ENCODE results near the gene IFITM10. TPM values are rescaled to one million over a fixed set of nuclear protein-coding genes. Genes with fewer than 3 reads are reported as not detected.

IFITM10 gene
- total RNA-seq, 1 experiment from 2014 or later, result 0.59 TPM

DNA sequence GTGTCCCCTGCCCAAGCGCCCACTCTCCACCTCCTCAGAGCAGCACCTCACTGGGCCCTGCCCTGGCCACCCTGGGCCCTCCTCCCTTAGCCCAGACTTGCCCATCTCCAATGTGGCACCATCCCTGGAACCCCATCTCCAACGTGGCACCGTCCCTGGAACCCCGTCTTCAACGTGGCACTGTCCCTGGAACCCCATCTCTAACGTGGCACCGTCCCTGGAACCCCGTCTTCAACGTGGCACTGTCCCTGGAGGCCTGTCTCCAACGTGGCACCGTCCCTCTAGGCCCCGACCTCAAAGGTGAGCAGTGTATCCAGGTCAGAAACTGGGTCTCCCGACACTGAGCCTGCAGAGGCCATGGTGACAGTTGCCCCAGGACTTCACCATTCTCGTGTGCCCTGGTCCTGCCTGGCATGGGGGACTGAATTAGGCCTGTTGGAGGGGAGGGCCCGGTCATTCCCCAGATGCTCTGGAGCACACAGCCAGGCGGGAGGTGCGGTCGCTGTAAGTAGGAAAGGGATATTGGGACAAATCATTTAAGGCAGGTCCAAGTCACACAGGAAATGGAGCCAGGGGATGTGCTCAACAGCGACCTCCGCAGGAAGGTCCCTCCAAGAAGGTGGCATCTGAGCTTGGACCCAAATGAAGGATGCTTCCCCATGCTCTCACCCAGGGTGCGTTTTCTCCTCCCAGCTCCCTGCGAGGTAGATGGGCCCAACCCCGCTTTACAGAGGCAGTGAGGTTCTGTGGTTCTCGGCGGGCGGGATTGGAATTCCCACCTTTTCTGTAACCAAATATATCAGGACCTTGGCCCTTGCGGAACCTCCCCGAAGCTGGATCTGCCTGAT, 15.7 kb upstream of the IFITM10 start:
- H4K5ac ChIP-seq (ENCODE audit: insufficient read length, low read depth, low read length), result no peak overlapping the region
- no peak overlapping the region for H2BK120ac ChIP-seq (ENCODE audit: low read depth, low read length, poor library complexity, severe bottlenecking)
- TF ChIP-seq, protein P1, sequence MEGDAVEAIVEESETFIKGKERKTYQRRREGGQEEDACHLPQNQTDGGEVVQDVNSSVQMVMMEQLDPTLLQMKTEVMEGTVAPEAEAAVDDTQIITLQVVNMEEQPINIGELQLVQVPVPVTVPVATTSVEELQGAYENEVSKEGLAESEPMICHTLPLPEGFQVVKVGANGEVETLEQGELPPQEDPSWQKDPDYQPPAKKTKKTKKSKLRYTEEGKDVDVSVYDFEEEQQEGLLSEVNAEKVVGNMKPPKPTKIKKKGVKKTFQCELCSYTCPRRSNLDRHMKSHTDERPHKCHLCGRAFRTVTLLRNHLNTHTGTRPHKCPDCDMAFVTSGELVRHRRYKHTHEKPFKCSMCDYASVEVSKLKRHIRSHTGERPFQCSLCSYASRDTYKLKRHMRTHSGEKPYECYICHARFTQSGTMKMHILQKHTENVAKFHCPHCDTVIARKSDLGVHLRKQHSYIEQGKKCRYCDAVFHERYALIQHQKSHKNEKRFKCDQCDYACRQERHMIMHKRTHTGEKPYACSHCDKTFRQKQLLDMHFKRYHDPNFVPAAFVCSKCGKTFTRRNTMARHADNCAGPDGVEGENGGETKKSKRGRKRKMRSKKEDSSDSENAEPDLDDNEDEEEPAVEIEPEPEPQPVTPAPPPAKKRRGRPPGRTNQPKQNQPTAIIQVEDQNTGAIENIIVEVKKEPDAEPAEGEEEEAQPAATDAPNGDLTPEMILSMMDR (conservative IDR thresholded peaks at IDR 0.05), result peak; percentile 67
- H2AK5ac ChIP-seq (ENCODE audit: insufficient read length, low read length), result no peak overlapping the region
- H2AFZ ChIP-seq (ENCODE audit: low read length), result no peak overlapping the region
- H2BK20ac ChIP-seq (ENCODE audit: low read depth, low read length, poor library complexity, severe bottlenecking), result no peak overlapping the region
- H3K4me2 ChIP-seq (ENCODE audit: insufficient read depth, insufficient read length, low read length), result no peak overlapping the region
- no peak overlapping the region for H3T11ph ChIP-seq (ENCODE audit: low read length)
- no peak overlapping the region for H3K27ac Mint-ChIP-seq
- no peaks in the 10 kb centered on the region for H4K20me1 ChIP-seq (ENCODE audit: control insufficient read depth, insufficient read depth, insufficient read length)
- no peak overlapping the region for H4K8ac ChIP-seq (replicated peaks; ENCODE audit: insufficient read length, low read depth, low read length)
- H2BK5ac ChIP-seq (ENCODE audit: insufficient read length, low read length), result no peak overlapping the region
- H3K27me3 ChIP-seq (ENCODE audit: insufficient read depth, low read length), result no peaks in the 10 kb centered on the region; the same call in 1 of the 2 replicates
- no peak overlapping the region for H2BK15ac ChIP-seq (ENCODE audit: low read depth, low read length)
- H3K4ac ChIP-seq (ENCODE audit: low read depth, low read length), result no peak overlapping the region
- no peak overlapping the region for H3K56ac ChIP-seq (ENCODE audit: insufficient read length, low read depth, low read length)
- DNase-seq, result peak; percentile 72
- no peak overlapping the region for H3K9ac ChIP-seq (ENCODE audit: extremely low read depth, insufficient read length, low read length)
- H3K27ac ChIP-seq (ENCODE audit: insufficient read length, low read depth, low read length), result no peak overlapping the region
- no peak overlapping the region for H3K4me3 Mint-ChIP-seq
- peaks cover 8% of the 10 kb centered on the region in 2 experiments; a peak in 3 of 4 replicates for H3K4me1 Mint-ChIP-seq
- H2BK12ac ChIP-seq (ENCODE audit: insufficient read length, low read depth, low read length), result no peak overlapping the region
- H3K79me1 ChIP-seq (ENCODE audit: insufficient read depth, low read depth, low read length, poor library complexity, severe bottlenecking), result peaks cover 9% of the 10 kb centered on the region
- no peaks in the 10 kb centered on the region for H3K9me3 Mint-ChIP-seq
- H3K9me3 ChIP-seq (ENCODE audit: control insufficient read depth, low read depth, low read length), result no peaks in the 10 kb centered on the region
- H3K23ac ChIP-seq (ENCODE audit: insufficient read length, low read depth, low read length), result no peak overlapping the region
- WGBS (ENCODE audit: extremely low coverage, insufficient read length, low lambda C conversion rate), result no CpG with 5 or more reads among the region's 28 CpGs
- no peak overlapping the region for H3K18ac ChIP-seq (ENCODE audit: insufficient read length, low read depth, low read length)
- H3K79me2 ChIP-seq (ENCODE audit: insufficient read depth, low read length), result no peaks in the 10 kb centered on the region; the same call in 1 of the 2 replicates
- peaks cover 11% of the 10 kb centered on the region for H3K27me3 Mint-ChIP-seq (ENCODE audit: low read depth)
- H3K23me2 ChIP-seq (ENCODE audit: insufficient read length, low read depth, low read length, poor library complexity, severe bottlenecking), result peaks cover 10% of the 10 kb centered on the region
- peaks cover 3% of the 10 kb centered on the region; the same call in 1 of the 2 replicates for H3K4me1 ChIP-seq (ENCODE audit: insufficient read depth, low read length)
- no peak overlapping the region for H4K91ac ChIP-seq (ENCODE audit: insufficient read length, low read depth, low read length)
- no peak overlapping the region for H3K14ac ChIP-seq (ENCODE audit: insufficient read depth, low read length)
- no peaks in the 10 kb centered on the region; a peak in 3 of 7 replicates for H3K36me3 Mint-ChIP-seq (ENCODE audit: insufficient read depth in 1 of 3, low read depth in 3 of 3)

Data from H9 (cell line).